Gastrocnemius medialis (tissue), 4 donors: ENCODE data around the gene PPP1R37.

Experiments used
- CTCF ChIP-seq, 5 experiments: fragments of 450-650 bp in 3 of 5; fragments of 200-600 bp in 2 of 5; sonication (generic) in 2 of 5; IDR thresholded peaks in 4 of 5; conservative IDR thresholded peaks in 1 of 5; 1 replicate in 4 of 5; 2 replicates in 1 of 5; pipeline ENCODE4 v1.5.1; 2016 to 2019; ENCODE audit warnings: antibody characterized with exemption in 5 of 5, mild to moderate bottlenecking in 3 of 5, moderate library complexity in 3 of 5
- POLR2A ChIP-seq, 2 donors: fragments of 450-650 bp; IDR thresholded peaks; one replicate each; pipeline ENCODE4 v1.6.1; 2017; ENCODE audit warnings: antibody characterized with exemption in 2 of 2, mild to moderate bottlenecking in 2 of 2, moderate library complexity in 2 of 2

GRCh38 chr19:45061965-45062364, 31.0 kb upstream of the PPP1R37 start:
- TF ChIP-seq CTCF (IDR thresholded peaks at IDR 0.05 in 4 of 5, conservative IDR thresholded peaks at IDR 0.05 in 1 of 5) (no peak), POLR2A (IDR thresholded peaks at IDR 0.05) (no peak)
